Ecto neural progenitor cell (in vitro differentiated cells): Measurements from ENCODE around the gene RNU1-4.
A peak's percentile ranks its signal among the peaks of the same experiment; 100 is the strongest.
"Not testable (repeated sequence)": the region's sequence is repeated elsewhere in the genome, so short reads cannot be mapped to it uniquely, and the experiment has no call there.

Experiments used
- DNase-seq: peaks from one replicate; pipeline ENCODE4 v3.0.0-alpha.2; 2018; ENCODE audit warnings: low spot score

The RNU1-4 gene

DNA sequence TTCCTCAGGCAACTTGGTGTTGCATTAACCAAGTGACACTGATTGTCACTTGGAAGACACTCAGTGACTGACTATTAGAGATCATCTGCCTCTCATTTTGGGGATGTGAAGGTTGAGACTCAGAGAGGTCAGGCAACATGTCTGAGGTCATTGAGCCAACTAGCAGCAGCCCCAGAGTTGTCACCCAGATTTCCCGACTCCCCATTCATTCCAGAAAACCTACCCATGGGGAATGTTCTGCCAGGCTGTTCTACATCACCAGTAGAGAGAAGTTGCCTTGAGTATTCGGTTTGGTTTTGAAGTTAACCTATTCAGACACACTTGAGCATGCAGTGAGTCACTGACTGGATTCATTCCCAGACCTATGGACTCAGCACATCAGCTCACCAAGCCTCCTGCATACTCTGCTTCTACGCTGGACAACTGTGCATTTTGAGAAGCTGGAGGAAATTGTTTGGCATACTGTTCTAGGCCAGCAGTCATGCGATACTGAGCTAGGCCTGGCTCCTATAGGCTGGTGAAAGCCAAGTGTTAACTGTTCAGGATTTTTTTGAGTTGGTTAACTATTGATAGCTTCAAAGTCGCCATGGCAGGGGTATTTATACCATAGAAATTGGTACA, 29.9 kb downstream of the RNU1-4 start:
- not testable (repeated sequence) for DNase-seq

DNA sequence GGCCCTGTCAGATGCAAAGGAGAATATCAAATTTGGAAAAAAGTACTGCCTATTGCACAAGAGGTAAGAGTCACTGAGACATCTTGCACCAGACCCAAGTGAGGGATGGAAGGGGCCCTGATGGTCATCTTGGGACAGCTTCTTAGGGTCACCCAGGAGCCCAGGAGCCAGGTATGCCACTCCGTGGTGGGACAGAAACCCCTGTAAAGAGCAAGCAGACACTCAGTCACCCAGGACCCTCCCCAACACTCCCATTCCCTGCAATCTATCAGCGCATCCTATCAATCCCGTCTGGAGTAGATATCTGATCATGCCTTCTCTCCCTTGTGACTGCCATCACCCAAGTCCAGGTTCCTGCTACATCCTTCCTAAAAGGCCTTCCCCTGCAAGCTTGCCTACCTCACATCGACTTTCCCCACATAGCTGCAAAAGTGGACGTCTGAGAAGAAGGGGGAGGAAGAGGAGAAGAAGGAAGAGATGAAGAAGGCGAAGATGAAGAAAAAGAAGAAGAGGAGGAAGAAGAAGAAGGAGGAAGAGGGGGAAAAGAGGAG, 30.7 kb downstream of the RNU1-4 start:
- DNase-seq = peak; percentile 27

DNA sequence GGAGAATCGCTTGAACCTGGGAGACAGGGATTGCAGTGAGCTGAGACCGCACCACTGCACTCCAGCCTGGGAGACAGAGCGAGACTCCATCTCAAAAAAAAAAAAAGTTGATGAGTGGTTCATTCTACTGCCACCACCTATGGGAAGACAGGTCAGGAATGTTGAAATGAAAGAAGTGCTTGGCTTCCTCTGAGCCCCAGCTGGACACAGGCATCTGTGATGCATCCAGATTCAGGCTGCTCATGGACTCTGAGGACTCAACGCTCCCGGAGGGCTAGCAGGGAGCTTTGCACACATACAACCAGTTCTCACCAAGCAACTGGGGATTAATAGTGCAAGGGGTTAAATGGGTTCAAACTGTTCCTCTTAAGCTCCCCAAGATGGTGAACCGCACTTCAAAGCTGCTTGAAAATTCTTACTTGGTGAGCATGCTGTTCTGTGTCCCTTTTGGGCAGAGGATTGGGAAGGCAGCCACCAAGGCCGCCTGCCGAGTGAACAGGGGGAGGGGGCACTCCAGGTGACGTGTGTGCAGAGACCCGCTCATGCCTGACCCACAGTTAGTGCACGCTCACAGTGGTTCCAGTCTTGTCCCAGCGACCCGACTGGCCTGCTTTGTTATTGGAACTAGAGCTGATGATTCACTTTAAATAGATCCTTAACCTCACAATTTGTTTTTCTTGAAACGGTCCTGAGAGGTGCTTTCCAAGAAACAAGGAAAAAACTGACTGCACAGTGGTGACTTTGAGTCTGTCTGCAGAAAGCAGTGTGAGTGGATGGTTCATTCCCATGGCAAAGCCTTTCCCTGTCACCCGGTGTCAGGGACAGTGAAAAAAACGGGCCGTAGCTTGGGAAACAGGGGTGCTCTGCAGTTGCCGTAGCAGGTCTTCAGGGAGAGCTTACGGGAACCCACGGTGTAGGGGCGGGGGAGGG, 32.2 kb downstream of the RNU1-4 start:
- DNase-seq = peak; percentile 50

DNA sequence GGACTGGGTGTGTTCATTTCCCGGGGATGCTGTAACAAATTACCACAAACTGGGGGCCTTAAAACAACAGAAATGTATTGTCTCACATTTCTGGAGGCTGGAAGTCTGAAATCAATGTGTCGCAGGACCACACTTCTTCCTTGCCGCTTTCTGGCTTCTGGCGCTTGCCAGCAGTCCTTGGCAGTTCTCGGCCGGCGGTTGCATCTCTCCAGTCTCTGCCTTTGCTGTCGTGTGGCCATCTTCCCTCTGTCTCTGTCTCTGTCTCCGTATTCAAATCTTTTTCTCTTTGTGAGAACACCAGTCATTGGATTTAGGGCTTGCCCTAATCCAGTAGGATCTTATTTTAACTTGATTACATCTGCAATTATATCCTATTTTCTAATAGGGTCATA, 32.9 kb downstream of the RNU1-4 start:
- not testable (repeated sequence) for DNase-seq

DNA sequence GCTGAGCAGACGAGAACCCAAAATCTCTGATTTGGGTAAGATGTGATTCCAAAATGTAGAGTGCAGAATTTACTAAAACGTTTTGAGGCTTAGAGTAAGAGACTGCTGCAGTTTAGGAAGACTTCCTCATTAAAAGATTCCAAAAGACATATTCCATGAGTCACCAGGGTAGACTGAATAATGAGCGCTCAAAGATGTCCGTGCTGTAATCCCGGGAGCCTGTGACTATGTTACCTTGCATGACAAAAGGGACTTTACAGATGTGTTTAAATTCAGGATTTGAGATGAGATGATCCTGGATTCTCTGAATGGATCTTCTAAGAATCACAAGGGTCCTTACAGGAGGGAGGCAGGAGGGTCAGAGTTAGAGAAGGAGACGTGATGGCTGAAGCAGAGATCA, 33.4 kb downstream of the RNU1-4 start:
- peak; percentile 18 for DNase-seq

DNA sequence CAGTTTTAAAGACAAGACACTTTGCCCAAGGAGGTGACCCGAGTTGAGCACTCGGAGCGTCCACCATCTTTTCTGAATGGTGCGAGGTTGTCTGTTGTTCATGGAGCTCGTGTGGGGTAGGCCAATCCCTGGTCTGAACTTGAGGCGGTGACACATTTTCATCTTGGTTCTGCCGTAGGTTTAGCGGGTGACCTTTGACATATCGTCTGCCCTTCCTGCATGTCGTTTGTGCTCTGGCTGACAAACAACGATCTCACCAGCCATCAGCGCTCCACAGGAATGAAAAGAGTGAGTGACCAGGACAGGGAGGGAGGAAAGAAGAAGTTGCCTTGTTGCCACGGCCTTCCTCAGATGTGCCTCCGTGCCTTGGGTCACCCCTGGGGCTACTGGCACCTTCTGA, 34.5 kb downstream of the RNU1-4 start:
- DNase-seq = peak; percentile 26

DNA sequence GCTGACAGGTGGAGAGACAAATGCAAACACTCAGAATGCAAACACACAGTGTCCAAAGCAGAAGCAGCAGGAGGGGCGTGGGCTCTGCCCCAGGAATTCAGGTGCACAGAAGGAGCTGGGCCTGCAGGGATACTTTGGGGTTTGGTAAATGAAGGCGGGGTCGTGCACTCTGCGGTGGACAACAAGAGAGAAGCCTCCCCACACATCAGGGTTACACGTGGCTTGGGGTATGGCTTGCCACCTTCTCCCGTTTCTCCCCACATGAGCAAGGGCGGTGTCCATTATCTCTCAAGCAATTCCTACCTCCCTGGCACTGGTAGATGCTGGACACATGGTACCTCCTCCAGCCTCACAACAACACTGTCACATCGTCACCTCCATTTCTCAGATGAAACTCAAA, 35.0 kb downstream of the RNU1-4 start:
- DNase-seq = peak; percentile 36

DNA sequence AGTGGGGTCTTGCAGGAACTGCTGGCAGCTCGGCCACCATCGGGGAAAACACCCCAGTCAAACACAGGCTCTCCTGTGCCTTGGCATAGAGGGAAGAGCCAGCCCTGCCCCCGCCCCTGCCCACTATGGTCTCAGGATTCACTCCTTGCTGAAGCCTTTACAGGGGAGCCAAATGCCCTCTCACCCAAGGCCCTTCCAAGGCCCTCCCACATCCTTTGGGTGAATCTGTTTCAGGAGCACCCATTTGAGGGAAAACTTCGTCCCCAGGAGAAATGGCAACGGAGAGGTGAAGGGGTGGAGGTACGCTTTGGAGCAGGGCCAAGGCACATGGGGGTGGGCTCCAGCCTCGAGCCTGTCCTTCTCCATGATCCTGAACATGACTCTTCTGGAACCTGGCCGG, 35.9 kb downstream of the RNU1-4 start:
- peak; percentile 16 for DNase-seq

DNA sequence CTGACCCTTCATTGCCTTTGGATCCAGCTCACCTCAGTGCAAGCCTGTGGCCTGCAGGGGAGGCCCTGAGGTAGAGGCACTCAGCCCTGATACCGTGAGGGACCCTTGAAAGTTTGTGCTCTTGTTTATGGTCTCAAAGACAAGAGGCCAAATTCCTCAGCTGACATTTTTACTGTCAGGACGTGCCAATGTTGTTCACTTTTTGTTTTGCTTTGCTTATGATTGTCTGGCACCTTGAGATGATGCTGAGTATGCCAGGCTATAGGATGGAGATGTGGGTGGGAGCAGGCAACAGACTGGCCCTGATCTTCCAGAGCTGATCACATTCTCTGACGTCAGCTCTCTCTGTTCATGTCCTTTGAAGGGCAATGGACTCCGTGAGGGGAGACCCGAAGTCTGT, 36.5 kb downstream of the RNU1-4 start:
- DNase-seq = peak; percentile 26

DNA sequence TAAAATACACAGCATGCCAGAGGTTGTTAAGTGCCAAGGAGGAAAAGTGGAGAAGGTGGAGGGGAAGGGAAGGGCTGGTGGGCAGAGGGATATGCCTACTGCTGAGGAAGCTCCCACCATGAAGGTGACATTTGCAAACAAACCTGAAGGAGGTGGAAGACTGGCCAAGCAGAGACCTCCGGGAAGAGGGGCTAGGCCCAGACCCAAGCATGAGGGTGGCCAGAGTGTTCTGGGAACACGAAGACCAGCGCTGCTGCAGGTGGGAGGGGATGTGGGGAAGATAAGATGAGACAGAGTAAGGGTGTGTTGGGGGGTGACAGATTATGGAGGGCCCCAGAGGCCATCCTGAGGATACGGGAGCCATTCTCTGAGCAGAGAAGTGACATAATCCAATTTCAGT, 37.5 kb downstream of the RNU1-4 start:
- peak; percentile 27 for DNase-seq

DNA sequence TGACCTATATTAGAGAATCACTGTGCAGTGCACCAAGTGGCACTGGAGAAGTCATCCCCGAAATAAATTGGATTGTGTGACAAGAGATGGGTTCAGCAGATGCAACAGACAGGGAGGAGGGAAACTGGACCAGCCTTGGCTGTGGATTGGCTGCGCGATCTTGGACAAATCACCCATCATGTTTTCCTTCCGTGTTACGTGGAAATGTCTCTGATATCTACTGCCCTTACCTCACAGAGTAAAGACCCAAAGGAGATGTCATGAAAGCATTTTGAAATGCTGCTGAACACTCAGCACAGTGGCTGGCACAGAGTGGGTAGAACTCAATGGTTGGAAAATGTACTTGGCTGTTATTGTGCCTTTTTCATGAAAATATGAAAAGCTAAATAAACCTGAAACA, 39.2 kb downstream of the RNU1-4 start:
- DNase-seq = peak; percentile 39

DNA sequence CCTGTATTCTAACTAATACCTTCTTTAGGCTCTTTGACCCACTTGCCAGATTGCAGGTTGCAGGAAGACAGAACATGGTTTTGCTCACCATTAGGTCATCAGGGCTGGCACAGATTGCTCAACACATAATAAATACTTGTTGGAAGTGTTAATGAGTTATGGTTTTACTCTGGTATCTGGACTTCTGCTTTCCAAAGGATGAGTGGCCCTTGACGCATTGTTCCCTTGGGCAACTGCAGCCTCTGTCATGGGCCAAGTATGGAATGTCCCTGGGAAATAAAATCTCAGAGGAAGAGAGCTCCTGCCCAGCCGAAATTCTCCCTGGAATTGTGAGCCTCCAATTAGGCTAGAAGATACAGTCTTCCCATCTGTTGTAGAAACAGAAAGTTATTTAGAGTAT, 40.7 kb downstream of the RNU1-4 start:
- not testable (repeated sequence) for DNase-seq

DNA sequence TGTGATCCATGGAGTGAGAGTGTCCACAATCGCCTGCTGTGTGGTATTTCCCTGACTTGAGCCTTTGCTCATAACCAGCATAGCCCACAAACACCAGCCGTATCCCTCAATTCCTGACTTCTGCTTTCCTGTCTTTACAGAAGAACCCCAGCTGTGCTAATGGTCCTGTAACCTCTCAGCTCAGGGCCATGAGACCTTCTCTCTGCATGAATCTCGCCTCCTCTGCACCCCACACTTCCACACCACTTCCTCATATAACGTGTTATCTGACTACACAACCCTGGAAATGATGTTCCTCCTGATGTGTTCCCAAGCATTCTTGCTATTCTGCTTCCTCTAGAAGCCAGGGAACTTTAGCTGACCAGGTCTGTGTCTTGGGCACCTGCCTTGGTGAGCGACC, 41.3 kb downstream of the RNU1-4 start:
- DNase-seq = peak; percentile 0

DNA sequence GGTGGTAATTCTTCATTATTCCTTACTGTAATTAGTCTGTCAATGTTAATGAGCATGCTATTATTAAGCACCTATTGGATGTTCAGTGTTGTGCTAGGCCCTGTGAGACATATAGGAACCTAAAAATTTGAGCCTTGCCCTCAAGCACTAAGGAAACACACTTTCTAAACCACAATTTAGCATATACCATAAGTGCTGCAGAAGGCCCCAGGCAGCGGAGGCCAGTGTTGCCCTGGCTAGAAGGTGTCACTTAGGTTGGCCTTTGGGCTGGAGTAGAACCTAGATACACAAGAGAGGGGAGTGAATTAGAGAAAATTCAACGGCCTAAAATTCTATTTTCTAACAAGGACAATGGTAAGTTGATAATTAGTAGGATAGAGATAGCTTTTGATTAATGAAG, 44.6 kb downstream of the RNU1-4 start:
- DNase-seq = not testable (repeated sequence)

DNA sequence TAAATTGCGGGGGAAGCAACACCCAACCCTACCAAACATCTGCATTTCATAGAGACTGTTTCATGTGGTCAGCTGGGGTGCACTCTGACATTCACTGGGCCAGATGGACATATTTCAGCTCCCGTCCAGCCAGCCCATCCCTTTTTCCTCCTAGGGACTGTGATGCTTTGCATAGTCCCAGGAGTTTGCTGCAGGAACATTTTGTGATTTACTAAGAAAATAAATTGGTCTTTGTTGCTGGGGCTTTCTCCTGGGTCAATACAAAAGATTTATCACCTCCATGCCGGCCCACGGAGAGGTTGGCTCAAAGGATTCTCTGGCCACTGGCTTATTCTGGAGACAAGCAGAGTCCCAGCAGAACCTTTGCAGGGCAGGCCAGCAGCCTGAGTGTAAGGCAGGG, 46.0 kb downstream of the RNU1-4 start:
- peak; percentile 36 for DNase-seq

DNA sequence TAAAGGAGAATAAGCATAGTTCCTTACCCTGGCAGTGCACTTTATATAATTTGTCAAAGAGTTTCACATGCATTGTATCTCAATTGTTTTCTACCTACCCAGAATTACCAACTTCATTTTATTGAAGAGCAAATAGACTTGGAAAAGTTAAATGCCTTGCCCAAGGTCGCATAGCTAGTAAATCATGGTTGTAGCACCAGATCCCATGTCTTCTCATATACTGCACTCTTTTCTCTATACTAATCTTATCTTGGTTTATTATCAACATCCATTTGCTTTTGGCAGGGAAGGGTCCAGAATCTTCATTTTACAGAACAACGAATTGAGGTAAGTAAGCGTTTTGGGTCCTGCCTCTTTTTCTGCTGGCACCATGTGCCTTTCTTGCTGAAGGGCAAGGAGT, 46.9 kb downstream of the RNU1-4 start:
- not testable (repeated sequence) for DNase-seq

DNA sequence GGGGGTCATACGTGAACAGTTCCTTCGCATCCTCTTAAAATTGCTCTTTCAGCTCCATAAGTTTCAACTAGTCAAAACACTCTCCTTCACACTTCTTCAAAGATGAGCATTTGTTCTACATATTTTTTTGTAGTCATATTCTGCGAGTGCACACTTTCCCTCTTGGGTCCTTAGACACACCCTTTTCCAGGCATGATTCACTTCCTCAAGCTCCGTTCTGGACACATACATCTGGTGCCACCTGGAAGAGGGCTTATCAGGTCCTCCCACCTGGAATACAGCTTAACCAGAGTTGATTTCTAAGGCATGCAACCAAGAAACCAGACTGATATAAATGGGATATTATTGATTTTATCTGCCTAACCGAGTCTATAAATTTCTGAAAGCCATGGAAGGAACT, 47.4 kb downstream of the RNU1-4 start:
- not testable (repeated sequence) for DNase-seq
